GM21390 (cell line): Measurements from ENCODE around the gene PPP1R13B.

Experiments used
- ATAC-seq: cut with Tn5 transposase; IDR thresholded peaks from one replicate; pipeline ENCODE4 v1.9.1; 2021; ENCODE audit not compliant: unreplicated experiment

The PPP1R13B gene

DNA sequence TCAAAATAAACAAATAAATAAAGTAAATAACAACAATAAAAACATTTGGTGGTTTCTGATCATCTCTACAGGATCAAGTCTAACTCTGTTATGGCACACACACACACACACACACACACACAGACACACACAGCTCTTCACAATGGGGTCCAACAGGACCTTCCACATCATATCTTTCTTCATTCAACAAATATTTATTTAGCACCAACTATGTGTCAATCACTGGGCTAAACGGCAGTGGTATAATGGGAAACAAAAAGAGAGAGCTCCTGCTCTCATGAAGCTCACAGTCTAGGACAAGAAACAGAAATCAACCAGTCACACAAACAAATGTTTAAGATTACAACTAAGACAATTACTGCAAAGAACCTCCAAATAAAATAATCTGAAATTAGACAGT lies 9.3 kb downstream of the PPP1R13B start:
- no peak for ATAC-seq

DNA sequence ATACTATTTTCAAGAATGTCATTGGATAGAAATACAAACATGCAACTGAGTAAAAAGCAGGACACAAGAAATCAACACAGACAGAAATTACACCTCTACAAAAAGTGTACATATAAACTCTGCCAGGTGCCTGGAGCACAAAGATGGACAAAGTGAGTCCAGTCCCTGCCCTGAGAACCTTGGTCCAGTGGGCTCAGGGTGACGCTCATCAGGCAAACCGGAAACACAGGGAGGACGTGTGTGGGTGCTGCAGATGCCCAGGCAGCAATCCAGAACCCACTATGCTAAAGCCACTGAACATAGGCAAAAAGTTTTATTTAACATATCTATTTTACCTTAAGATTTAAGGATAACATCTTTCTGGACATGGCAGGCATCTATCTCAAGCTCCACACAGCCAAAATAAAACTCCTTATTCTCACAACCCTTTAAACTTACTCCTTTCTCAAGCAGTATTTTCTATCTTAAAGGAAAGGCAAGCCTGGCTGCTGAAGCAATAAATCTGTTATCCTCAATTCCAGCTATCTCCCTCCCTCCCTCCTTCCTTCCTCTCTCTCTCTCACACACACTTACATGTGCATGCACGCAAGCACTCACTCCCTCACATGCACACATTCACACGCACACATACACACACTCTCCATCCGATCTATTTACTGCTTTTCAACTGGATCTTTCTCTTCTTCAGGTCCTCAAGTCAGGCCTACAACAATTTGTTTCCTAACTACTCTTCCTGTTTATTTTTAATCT lies 10.2 kb downstream of the PPP1R13B start:
- no peak for ATAC-seq

DNA sequence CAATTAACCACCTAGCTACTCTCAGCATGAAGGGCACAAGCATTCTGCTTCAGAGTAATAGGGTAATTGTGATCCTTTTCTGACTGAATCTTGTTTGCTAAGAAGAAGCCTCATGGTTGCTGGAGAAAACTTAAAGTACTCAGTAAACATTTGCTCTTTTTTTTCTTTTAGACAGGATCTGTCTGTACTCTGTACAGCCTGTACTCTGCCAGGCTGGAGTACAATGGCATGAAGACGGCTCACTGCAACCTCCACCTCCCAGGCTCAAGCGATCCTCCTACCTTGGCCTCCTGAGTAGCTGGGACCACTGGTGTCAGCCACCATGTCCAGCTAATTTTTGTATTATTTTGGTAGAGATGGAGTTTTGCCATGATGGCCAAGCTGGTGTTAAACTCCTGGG lies 12.4 kb downstream of the PPP1R13B start:
- no peak for ATAC-seq

DNA sequence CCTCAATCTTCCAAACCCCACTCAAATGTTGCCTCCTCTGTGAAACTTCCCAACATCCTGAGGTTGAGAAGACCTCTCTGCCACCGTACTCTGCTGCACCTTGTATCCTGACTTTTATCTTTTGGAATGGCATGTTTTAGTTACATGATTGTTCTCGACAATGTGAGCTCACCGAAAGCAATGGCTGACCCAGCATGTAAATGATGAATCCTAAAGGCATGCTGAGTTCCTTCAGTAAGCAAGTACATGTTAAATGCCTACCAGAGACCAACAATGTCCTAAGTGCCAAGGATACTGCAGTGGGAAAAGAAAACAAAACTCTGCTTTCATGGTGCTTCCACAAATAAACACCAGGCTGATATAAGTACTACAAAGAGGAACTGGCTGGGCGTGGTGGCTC lies 13.7 kb downstream of the PPP1R13B start:
- ATAC-seq: no peak

DNA sequence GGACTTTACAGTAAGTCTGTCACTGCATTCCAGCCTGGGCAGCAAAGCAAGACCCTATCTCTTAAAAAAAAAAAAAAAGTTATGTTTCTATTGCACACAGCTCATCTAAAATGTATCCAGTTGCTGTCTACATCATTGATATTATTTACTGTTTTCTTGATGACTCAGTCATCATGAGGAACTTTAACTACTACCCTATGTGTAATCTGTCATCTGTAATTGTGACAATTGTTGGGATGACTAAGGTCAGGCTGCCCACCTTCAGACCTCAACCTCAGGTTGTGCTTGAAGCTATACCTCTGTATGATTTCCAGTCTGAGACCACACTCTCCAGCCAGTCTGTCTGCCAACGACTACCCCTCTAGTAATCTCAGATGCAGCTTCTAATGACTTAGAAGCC lies 15.3 kb downstream of the PPP1R13B start:
- ATAC-seq: no peak

DNA sequence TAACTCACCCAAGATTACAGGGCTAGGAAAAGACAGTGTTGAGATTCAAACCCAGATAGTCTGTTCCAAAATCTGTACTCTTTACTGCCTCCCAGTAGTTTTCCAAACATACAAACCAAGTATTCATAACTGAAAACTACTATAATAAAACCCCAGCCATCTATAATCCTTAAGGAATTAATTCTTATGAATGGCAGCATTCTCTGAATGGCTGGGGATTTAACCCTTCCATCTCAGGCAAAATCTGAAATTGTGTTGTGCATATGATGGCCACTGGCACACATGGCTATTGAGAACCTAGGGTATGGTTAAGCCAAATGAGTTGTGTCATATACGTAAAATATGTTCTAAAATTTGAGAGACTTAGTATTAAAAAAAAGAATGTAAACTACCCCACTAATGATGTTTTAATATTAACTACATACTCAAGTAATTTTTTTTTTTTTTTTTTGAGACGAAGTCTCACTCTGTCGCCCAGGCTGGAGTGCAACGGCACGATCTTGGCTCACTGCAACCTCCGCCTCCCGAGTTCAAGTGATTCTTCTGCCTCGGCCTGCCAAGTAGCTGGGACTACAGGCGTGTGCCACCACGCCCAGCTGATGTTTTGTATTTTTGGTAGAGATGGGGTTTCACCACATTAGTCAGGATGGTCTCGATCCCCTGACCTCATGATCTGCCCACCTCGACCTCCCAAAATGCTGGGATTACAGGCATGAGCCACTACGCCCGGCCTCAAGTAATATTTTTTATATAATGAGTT lies 16.7 kb downstream of the PPP1R13B start:
- ATAC-seq: no peak

DNA sequence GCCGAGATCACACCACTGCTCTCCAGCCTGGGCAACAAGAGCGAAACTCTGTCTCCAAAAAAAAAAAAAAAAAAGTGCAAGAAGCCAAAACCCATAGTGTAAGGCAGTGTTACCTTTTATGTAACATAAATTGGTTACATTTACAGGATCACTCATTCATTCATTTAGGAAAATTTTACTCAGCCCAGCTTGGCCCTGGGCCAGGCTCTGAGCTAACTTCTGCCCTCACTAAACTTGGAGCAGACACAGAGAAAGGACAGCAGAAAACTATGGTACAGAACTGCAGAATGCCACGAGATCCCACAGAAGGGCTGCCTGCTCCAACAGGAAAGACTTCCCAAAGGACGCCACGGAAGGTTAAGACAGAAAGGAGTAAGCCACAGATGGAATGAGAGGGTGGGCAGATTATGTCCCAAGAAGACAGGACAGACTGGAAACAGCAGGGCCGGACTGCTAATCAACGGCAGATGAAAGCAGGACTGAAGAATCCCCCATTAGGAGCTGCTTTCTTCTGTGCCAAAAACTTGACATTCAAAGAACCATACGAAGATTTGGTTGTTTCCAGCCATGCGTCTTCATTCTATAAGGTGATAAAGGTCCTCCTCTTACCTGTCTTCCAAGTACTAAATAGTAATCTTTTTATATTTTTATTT lies 18.9 kb downstream of the PPP1R13B start:
- ATAC-seq: no peak

DNA sequence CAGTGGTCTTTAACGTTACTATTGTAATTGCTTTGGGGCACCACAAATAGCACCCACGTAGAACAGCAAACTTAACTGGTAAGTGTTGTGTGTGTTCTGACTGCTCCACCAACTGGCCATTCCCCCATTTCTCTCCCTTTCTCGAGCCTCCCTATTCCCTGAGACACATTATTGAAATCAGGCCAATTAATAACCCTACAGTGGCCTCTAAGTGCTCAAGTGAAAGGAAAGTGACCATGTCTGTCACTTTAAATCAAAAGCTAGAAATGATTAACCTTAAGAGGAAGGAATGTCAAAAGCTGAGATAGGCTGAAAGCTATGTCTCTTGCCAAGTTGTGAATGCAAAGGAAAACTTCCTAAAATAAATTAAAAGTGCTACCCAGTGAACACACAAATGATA lies 22.3 kb downstream of the PPP1R13B start:
- ATAC-seq: no peak

DNA sequence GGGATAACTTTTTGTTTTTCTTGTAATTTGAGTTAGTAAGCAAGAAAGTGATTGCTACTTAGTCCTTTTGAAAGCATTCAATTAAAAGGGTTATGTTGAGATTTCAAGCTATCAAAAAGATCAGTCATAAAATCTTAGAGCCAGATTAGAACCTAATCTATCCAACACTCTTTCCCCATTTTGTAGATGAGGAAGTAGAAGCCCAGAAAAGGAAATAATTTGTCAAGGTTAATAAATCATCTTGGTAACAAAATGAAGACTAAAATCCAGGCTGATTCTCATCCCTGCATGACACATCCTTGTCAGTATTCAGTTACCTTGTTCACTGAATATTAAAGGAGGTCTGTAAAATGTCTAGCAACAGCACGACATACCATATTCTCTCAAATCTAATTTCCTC lies 26.5 kb downstream of the PPP1R13B start:
- no peak for ATAC-seq

DNA sequence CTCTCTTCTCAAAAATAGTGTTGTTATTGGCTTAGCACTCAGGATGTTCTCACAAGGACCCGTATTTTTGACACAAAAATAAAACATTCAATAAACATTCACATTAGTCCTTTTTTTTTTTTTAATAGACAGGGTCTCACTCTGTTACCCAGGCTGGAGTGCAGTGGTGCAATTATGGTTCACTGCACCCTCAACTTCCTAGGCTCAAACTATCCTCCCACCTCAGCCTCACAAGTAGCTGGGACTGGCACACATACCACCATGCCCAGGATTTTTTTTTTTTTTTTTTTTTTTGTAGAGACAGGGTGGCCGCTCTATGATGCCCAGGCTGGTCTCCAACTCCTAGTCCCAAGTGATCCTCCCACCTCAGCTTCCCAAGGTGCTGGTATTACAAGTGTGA lies 27.0 kb downstream of the PPP1R13B start:
- ATAC-seq: no peak

DNA sequence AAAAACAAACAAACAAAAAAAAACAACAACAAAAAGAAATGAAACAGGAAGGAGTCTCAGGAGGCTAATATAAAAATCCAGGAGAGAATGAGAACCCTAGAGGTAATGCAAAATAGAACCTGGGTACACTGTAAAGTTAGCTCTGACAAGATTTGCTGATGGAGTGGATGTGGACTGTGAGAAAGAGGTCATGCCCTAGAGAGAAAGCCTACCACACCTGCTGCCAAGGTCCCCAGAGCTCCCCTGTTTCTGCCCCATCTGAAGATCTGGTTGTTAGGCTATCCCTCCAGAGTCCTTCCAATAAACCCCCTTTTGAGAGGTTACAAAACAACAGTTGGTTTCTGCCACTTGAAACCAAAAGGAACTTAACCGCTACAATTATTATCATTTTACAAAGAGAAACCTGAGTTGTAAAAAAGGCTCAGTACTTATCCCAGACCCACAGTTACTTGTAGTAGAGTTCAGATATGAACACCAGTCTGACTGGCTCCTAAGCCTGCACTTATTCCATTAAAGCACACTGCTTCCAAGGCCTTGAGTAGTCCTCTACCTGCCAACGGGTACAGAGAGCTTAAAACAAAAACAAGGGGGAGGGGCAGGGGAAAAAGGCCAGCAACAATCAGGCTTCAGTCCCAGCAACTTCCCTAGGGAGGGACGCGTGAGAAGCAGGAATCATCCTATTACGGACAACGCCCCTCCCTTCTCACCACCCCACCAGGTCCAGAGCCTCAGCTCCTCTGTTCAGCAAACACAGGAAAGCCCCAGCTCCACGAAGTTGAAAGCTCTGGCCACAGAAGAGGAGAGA lies 27.7 kb downstream of the PPP1R13B start:
- no peak for ATAC-seq

DNA sequence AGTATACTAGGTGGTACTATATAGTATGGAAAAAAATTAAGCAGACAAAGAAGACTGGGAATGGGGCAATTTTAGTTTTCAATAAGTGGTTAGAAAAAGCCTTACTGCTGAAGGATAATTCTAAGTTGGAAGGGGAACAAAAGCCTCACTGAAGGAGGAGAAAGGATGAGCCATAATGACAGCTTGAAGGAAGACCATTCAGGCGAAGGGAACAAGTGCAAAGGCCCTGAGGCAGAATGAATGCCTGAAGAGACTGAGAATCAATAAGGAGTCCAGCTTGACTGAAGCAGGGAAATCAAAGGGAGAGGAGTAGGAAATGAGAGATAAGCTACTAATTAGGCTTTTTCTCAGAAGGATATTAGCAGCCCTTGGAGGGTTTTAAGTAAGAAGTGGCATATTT lies 28.5 kb downstream of the PPP1R13B start:
- no peak for ATAC-seq

DNA sequence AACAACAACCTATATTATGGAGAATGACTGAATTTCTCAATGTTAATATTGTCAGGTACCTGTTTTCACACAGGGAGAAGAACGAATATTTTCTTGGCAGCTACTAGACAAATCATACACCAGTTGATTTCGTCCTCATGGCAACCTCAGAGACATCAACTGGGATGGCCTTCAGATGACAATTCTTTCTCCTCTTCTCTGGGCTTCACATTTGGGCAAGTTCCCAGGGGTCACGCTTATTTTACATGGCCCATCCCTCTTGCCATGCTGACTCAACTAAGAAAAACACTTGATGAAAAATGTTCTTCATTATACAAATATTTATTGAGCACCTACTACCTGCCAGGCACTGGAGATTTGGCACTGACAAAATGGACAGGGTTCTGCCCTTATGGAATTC lies 29.0 kb downstream of the PPP1R13B start:
- ATAC-seq: no peak

DNA sequence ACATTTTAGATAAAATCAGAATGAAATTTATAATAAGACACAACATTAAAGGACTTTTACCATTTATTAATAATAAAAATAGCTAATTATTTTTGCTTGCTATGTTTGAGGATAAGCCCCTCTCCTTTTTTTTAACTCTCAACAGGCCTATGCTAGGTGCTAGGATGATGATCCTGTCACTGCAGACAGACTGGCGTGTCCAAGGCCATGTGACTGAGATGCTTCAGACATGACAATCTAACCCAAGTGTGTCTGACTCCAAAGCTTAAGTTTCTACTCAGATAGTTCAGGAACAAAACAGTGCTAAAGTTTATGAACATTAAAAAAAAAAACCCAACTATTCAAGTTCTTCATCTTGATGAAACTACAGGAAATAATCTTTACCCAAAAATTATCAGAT lies 29.8 kb downstream of the PPP1R13B start:
- no peak for ATAC-seq

DNA sequence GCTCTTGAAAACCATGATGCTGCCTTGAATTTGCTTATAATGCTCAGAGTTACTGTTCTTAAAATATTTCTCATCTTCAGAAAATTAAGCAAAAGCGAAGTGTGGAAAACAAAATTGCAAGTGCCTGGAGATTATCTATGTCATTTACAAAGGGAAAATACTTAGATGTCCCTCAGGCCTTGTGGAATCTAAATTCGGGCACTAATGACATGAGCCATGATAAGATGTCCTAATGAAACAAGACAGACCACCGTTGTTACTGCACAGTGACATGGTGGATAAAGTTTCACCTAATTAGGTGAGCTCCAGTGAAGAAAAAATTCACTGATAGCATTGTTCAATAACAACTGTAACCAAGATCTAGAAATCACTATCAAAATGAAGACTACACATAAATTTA lies 30.4 kb downstream of the PPP1R13B start:
- no peak for ATAC-seq

DNA sequence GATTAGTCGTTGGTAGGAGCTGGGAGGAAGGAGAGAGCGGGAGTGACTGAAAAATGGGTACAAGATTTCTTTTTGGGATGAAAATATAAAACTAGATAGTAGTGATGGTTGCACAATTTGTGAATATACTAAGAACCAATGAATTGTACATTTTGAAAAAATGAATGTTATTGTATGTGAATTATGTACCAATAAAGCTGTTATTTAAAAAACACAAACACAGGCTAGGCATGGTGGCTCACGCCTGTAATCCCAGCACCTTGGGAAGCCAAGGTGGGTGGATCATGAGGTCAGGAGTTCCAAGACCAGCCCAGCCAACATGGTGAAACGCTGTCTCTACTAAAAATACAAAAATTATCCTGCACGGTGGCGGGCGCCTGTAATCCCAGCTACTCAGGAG lies 32.1 kb downstream of the PPP1R13B start:
- no peak for ATAC-seq

DNA sequence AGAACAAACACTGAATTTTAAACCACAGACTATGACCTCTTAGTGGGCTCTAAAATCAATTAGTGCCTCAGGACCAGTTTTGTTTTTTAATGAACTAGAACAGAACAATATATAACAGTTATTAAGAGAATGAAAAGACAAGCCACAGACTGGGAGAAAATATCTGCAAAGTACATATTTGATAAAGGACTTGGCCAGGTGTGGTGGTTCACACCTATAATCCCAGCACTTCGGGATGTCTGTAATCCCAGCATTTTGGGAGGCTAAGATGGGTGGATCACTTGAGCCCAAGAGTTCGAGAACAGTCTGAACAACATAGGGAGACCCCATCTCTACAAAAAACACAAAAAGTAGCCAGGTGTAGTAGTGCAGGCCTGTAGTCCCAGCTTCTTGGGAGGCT lies 36.2 kb downstream of the PPP1R13B start:
- ATAC-seq: no peak

DNA sequence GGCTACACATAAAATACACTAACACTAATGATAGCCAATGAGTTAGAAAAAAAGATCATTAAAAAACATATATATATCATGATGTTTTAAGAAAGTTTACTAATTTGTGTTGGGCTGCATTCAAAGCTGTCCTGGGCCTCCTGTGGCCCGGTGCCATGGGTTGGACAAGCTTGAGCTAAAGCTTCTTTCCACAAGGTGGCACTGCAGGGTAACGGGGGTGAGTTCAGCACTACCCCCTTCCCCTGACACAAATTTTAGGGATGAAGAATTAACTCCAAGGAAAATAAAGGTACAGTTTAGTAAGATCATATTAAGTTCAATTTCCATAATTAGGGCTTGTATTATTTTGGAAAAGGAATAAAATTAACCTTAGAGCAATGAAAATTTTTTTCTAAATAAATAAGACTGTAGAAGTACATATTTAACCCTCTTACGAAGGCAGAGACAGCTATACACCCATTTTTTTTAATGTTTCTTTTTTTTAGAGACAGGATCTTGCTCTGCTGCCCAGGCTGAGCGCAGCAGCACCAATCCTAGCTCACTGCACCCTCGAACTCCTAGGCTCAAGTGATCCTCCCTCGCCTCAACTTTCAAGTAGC lies 38.9 kb downstream of the PPP1R13B start:
- ATAC-seq: no peak

DNA sequence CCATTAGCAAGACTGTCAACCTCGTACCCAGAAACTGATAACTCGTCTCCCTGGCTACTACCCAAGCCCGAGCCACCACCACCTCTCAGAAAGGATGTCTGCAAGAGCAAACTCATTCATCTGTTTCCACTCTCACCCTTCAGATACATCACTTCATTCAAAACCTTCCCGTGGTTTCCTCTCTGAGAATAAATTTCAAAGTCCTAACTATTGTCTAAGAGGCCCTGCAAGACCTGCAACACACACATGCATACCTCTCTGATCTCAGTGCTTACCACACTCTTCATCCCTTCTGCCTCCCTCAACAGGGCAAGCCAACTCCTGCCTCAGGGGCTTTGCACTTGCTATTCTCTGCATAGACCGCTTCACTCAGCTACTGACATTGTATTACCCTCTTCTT lies 40.6 kb downstream of the PPP1R13B start:
- peak; percentile 74 for ATAC-seq

DNA sequence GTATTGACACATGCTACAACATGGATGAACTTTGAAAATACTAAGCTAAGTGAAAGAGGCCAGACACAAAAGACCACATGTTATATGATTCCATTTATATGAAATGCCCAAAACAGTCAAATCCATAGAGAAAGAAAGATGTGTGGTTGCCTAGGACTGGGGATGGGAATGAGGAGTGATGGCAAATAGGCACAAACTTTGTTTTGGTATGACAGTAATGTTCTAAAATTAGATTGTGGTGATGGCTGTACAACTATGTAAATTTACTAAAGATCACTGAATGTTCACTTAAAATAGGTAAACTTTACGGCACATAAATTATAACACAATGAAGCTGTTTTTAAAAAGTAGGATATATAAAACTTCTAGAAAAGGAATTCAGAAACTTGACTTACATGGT lies 41.7 kb downstream of the PPP1R13B start:
- no peak for ATAC-seq

DNA sequence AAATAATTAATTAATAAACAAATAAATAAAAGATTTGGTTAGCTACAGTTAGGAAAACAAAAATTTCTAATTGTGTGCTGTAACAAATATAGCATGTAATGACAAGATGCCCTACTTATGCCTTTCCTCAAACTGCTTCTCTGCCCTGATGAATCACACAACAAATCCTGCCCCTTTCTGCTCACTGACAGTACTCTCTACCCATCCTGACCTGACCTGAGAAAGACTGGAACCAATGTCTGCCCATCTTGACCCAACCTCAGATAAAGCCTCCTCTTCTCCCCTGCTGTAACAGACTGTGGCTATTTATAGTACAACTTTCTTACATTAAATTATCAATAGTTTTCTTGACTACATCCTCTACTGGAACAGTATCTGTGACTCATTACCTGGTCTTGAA lies 43.7 kb downstream of the PPP1R13B start:
- no peak for ATAC-seq
